Germinal center (tissue), 1 donor: ENCODE results near the gene CYB5D1.
A peak's percentile ranks its signal among the peaks of the same experiment; 100 is the strongest.

Experiments used
- DNase-seq: peaks from one replicate; pipeline ENCODE4 v3.0.0; 2012; ENCODE audit warnings: mixed read lengths, low spot score

Gene CYB5D1

DNA sequence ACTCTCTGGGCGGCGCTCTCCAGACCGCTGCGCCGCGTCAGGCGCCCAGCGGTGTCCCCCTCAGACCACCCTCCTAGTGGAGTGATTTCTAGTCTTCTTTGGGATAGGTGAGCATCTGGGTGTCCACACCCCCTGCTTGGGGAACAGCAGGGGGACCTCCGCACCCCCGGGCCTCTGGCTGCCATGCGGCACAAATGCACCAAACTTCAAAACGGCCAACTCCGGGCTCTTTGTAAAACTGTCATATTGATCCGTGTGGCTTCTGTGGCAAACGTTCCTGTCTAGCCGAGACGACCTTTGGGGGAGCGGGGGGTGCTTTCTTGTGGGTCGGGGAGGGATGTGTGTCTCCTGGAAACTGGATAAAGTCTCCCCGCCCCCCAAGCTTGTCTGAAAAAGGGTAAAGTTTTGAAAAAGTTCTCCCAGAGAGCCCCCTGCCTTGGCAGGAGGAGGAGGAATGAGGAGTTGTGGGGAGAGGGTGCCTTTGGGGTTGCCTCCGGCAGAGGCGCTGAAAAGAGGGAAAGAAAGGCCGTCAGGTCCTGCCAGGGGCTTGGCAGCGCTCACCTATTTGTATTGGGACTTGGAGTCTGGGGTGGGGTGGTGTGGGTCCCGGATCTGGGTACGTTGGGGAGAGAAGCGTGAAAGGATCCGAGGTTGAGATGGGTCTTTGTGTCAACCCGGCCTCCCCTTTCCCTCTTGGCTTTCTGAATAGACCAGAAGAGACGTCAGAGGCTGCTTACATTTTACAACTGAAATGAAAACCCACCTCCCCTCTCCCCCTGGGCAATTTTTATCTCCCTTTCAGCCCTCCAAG lies 28.6 kb downstream of the CYB5D1 start:
- DNase-seq = peak; percentile 51

GRCh38 chr17:7887038-7887481 lies 29.3 kb downstream of the CYB5D1 start:
- no peak for DNase-seq

GRCh38 chr17:7887482-7888183 lies 29.8 kb downstream of the CYB5D1 start:
- DNase-seq = peak; percentile 88

- DNase-seq = no peak
Observed at GRCh38 chr17:7888184-7888920, 30.5 kb downstream of the CYB5D1 start, which contains the start of gene CHD3. CHD3 (plus strand) TSS chr17:7888789; CDS start chr17:7889001, 212 bp downstream.

GRCh38 chr17:7889166-7889955 lies 31.6 kb downstream of the CYB5D1 start:
- DNase-seq = no peak

DNA sequence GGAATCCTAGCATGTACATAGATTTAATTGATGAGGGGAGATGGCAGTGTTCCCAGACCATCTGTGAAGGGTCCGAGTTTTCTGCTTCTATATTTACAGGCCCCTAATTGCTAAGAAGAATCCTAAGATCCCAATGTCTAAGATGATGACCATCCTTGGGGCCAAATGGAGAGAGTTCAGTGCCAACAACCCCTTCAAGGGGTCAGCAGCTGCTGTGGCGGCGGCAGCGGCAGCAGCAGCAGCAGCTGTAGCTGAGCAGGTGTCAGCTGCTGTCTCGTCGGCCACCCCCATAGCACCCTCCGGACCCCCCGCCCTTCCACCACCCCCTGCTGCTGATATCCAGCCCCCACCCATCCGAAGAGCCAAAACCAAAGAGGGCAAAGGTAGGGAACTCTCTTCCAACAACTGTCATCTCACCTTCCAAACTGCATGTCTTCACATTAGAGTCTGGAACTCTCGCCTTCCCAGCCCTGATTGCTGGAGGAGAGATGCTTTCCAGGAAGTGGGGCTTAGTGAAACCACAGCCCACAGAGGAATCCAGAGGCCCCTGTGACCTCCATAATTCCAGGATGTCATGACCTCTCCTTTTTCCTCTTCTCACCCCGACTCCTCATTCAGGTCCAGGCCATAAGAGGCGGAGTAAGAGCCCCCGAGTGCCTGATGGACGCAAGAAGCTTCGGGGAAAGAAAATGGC lies 35.5 kb downstream of the CYB5D1 start:
- no peak for DNase-seq

- DNase-seq = no peak
Observed at GRCh38 chr17:7894226-7894625, 36.4 kb downstream of the CYB5D1 start.

DNA sequence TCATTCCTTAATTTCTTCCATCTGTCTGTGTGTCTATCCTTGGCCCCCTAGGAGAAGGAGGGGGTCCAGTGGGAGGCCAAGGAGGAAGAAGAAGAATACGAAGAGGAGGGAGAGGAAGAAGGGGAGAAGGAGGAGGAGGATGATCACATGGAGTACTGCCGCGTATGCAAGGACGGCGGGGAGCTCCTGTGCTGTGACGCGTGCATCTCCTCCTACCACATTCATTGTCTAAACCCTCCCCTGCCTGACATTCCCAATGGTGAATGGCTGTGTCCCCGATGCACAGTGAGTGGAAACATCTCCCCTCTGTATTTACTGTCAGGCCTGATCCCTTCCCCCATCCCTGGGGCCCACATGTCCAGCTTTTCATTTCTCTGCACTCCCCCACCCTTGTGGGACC lies 37.1 kb downstream of the CYB5D1 start:
- DNase-seq = no peak

- DNase-seq = no peak
Observed at GRCh38 chr17:7897090-7897489, 39.3 kb downstream of the CYB5D1 start.

DNA sequence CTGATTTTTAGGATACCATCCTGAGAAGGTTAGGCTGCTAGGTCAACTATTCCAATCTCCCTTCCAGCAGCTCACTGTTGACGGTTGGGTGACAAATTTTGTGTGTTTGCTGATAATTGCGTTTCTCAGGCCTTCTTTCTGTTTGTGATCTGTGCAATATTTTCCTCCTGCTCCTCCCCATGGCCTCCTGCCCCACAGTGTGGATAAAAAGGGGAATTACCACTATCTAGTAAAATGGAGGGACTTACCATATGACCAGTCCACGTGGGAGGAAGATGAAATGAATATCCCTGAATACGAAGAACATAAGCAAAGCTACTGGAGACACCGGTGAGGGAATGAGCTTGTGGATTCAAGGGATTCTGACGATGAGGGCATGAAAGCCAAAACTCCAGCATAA lies 40.0 kb downstream of the CYB5D1 start:
- no peak for DNase-seq

- DNase-seq = no peak
Observed at GRCh38 chr17:7903154-7904103, 45.6 kb downstream of the CYB5D1 start.

- DNase-seq = no peak
Observed at GRCh38 chr17:7909089-7909488, 51.3 kb downstream of the CYB5D1 start.

DNA sequence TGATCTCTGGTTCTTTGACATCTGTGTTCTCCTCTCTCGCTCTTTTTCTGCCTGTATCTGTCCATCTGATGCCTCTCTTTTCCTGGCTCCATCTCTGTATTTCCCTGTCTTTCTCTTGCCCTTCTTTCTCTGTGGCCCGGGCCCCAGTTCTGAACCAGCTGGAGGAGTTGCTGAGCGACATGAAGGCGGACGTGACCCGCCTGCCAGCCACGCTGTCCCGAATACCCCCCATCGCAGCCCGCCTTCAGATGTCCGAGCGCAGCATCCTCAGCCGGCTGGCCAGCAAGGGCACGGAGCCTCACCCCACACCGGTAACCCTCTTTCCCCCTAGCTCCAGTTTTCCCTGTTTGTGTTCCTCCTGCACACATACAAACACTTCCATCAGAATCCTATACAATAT lies 52.5 kb downstream of the CYB5D1 start:
- no peak for DNase-seq

- no peak for DNase-seq
Observed at GRCh38 chr17:7910711-7911110, 52.9 kb downstream of the CYB5D1 start.

GRCh38 chr17:7911116-7911515 lies 53.3 kb downstream of the CYB5D1 start:
- no peak for DNase-seq
